GM18502 (cell line): ENCODE measurements around the gene CAPZB.

Experiments used
- ATAC-seq: cut with Tn5 transposase; IDR thresholded peaks from one replicate; pipeline ENCODE4 v1.9.1; 2021; ENCODE audit warnings: mild to moderate bottlenecking; ENCODE audit not compliant: unreplicated experiment, poor library complexity

Gene CAPZB

GRCh38 chr1:19475296-19475695, 10.0 kb downstream of the CAPZB start:
- ATAC-seq, result no peak

- no peak for ATAC-seq
Measured at GRCh38 chr1:19472174-19472573, 13.2 kb downstream of the CAPZB start.

GRCh38 chr1:19469004-19469403, 16.3 kb downstream of the CAPZB start:
- no peak for ATAC-seq

GRCh38 chr1:19468397-19468956, 16.9 kb downstream of the CAPZB start:
- peak; percentile 56 for ATAC-seq

- ATAC-seq, result no peak
Measured at GRCh38 chr1:19467199-19468187, 17.8 kb downstream of the CAPZB start.

- ATAC-seq, result no peak
Measured at GRCh38 chr1:19466112-19466561, 19.2 kb downstream of the CAPZB start.

- no peak for ATAC-seq
Measured at GRCh38 chr1:19465650-19466049, 19.7 kb downstream of the CAPZB start.

GRCh38 chr1:19465123-19465522, 20.2 kb downstream of the CAPZB start:
- no peak for ATAC-seq

GRCh38 chr1:19464696-19465095, 20.6 kb downstream of the CAPZB start:
- no peak for ATAC-seq

GRCh38 chr1:19463504-19463803, 21.9 kb downstream of the CAPZB start:
- no peak for ATAC-seq

- peak; percentile 62 for ATAC-seq
Measured at GRCh38 chr1:19462781-19463503, 22.4 kb downstream of the CAPZB start.

GRCh38 chr1:19461220-19461554, 24.2 kb downstream of the CAPZB start:
- no peak for ATAC-seq

GRCh38 chr1:19460535-19461219, 24.7 kb downstream of the CAPZB start:
- no peak for ATAC-seq

- no peak for ATAC-seq
Measured at GRCh38 chr1:19458815-19459417, 26.4 kb downstream of the CAPZB start.

- no peak for ATAC-seq
Measured at GRCh38 chr1:19457607-19458006, 27.7 kb downstream of the CAPZB start.

- no peak for ATAC-seq
Measured at GRCh38 chr1:19456968-19457441, 28.3 kb downstream of the CAPZB start.

- ATAC-seq, result no peak
Measured at GRCh38 chr1:19455353-19455752, 30.0 kb downstream of the CAPZB start.

- ATAC-seq, result no peak
Measured at GRCh38 chr1:19454265-19455146, 30.8 kb downstream of the CAPZB start.

GRCh38 chr1:19453741-19454201, 31.6 kb downstream of the CAPZB start:
- ATAC-seq, result no peak
